Mesothelial cell of epicardium (in vitro differentiated cells): ENCODE results near the gene KIRREL3. TPM values are rescaled to one million over a fixed set of nuclear protein-coding genes. Genes with fewer than 3 reads are reported as not detected.

Source experiments
- DNase-seq, 2 experiments: peaks; one replicate each; pipeline ENCODE4 v3.0.0; 2021; ENCODE audit warnings: low spot score in 2 of 2; ENCODE audit not compliant: unreplicated experiment in 2 of 2
- H3K27ac Mint-ChIP-seq: 2 replicates; pipeline ENCODE4 v1.8.0; 2021; ENCODE audit warnings: mixed read lengths
- H3K27me3 Mint-ChIP-seq: 2 replicates; pipeline ENCODE4 v1.8.0; 2021; ENCODE audit warnings: low read depth, mixed read lengths
- H3K36me3 Mint-ChIP-seq: 2 replicates; pipeline ENCODE4 v1.8.0; 2021; ENCODE audit warnings: mixed read lengths
- H3K4me1 Mint-ChIP-seq: 2 replicates; pipeline ENCODE4 v1.8.0; 2021; ENCODE audit warnings: mixed read lengths
- H3K4me3 Mint-ChIP-seq: 2 replicates; pipeline ENCODE4 v1.8.0; 2021; ENCODE audit warnings: mild to moderate bottlenecking, moderate library complexity, mixed read lengths
- H3K9me3 Mint-ChIP-seq: 2 replicates; pipeline ENCODE4 v1.8.0; 2021; ENCODE audit warnings: mixed read lengths
- CTCF ChIP-seq: fragments of 200-600 bp; sonication (generic); IDR thresholded peaks from one replicate; pipeline ENCODE4 v1.5.0; 2021; ENCODE audit warnings: antibody characterized with exemption; ENCODE audit not compliant: unreplicated experiment
- total RNA-seq: library from RNA; stranded (reverse); gene quantifications from 3 replicates; pipeline ENCODE4 v1.2.1, GENCODE V29; 2021

KIRREL3 gene
- total RNA-seq, 1 donor from 2014 or later: 0.31 TPM

- no peak for TF ChIP-seq CTCF
- H3K9me3 Mint-ChIP-seq: no peaks in the 10 kb centered on the region
- no peak overlapping the region for H3K4me3 Mint-ChIP-seq
- DNase-seq: no peak
- H3K36me3 Mint-ChIP-seq: peaks cover 20% of the 10 kb centered on the region
- H3K27me3 Mint-ChIP-seq: no peaks in the 10 kb centered on the region
- H3K27ac Mint-ChIP-seq: no peak overlapping the region
- peaks cover 20% of the 10 kb centered on the region for H3K4me1 Mint-ChIP-seq
These were observed 591.5 kb downstream of the KIRREL3 start for GRCh38 chr11:126408901-126409619.

- Mint-ChIP-seq H3K27me3 (no peaks in the 10 kb centered on the region), H3K9me3 (no peaks in the 10 kb centered on the region), H3K4me1 (peaks cover 21% of the 10 kb centered on the region), H3K36me3 (peaks cover 20% of the 10 kb centered on the region), H3K27ac (no peak overlapping the region), H3K4me3 (no peak overlapping the region)
- TF ChIP-seq CTCF: no peak
- DNase-seq: no peak
These were observed 592.1 kb downstream of the KIRREL3 start for GRCh38 chr11:126408496-126408895.

- no peak for DNase-seq
- Mint-ChIP-seq H3K9me3 (no peaks in the 10 kb centered on the region), H3K4me3 (no peak overlapping the region), H3K36me3 (peaks cover 20% of the 10 kb centered on the region), H3K27ac (no peak overlapping the region), H3K4me1 (peaks cover 27% of the 10 kb centered on the region), H3K27me3 (no peaks in the 10 kb centered on the region)
- no peak for TF ChIP-seq CTCF
These were observed 592.8 kb downstream of the KIRREL3 start for GRCh38 chr11:126407682-126408288.

GRCh38 chr11:126407101-126407521 is 593.5 kb downstream of the KIRREL3 start:
- DNase-seq: no peak
- Mint-ChIP-seq H3K36me3 (peaks cover 19% of the 10 kb centered on the region), H3K4me3 (no peak overlapping the region), H3K27ac (no peak overlapping the region), H3K4me1 (peaks cover 27% of the 10 kb centered on the region), H3K9me3 (no peaks in the 10 kb centered on the region), H3K27me3 (no peaks in the 10 kb centered on the region)
- no peak for TF ChIP-seq CTCF

GRCh38 chr11:126406368-126406767 is 594.2 kb downstream of the KIRREL3 start:
- no peak for TF ChIP-seq CTCF
- Mint-ChIP-seq H3K36me3 (peaks cover 14% of the 10 kb centered on the region), H3K27me3 (no peaks in the 10 kb centered on the region), H3K4me1 (peaks cover 27% of the 10 kb centered on the region), H3K4me3 (no peak overlapping the region), H3K9me3 (no peaks in the 10 kb centered on the region), H3K27ac (no peak overlapping the region)
- DNase-seq: no peak
